ENCODE results near the gene PLXNA4.

Gene PLXNA4

GRCh38 chr7:132255898-132256297, 320.4 kb downstream of the PLXNA4 start:
- DNase-seq: no peak

- no peak for DNase-seq
These were observed 321.0 kb downstream of the PLXNA4 start for GRCh38 chr7:132255115-132255797.

- DNase-seq: no peak
These were observed 321.8 kb downstream of the PLXNA4 start for GRCh38 chr7:132254455-132254854.

GRCh38 chr7:132252793-132253100, 323.5 kb downstream of the PLXNA4 start:
- no peak for DNase-seq

- DNase-seq: no peak
These were observed 325.0 kb downstream of the PLXNA4 start for GRCh38 chr7:132251327-132251659.

GRCh38 chr7:132250480-132251326, 325.6 kb downstream of the PLXNA4 start:
- no peak for DNase-seq

GRCh38 chr7:132249256-132249971, 326.9 kb downstream of the PLXNA4 start:
- no peak for DNase-seq

GRCh38 chr7:132248841-132249240, 327.4 kb downstream of the PLXNA4 start:
- DNase-seq: no peak

- no peak for DNase-seq
These were observed 328.2 kb downstream of the PLXNA4 start for GRCh38 chr7:132247995-132248618.

GRCh38 chr7:132246591-132246990, 329.7 kb downstream of the PLXNA4 start:
- DNase-seq: no peak

GRCh38 chr7:132245539-132245938, 330.7 kb downstream of the PLXNA4 start:
- DNase-seq: no peak

- DNase-seq: no peak
These were observed 331.3 kb downstream of the PLXNA4 start for GRCh38 chr7:132244903-132245480.

- DNase-seq: no peak
These were observed 332.8 kb downstream of the PLXNA4 start for GRCh38 chr7:132243463-132243862.

GRCh38 chr7:132243051-132243450, 333.2 kb downstream of the PLXNA4 start:
- DNase-seq: no peak

- no peak for DNase-seq
These were observed 334.0 kb downstream of the PLXNA4 start for GRCh38 chr7:132242192-132242812.

- DNase-seq: no peak
These were observed 335.3 kb downstream of the PLXNA4 start for GRCh38 chr7:132240821-132241422.

GRCh38 chr7:132240262-132240661, 336.0 kb downstream of the PLXNA4 start:
- no peak for DNase-seq

- no peak for DNase-seq
These were observed 336.8 kb downstream of the PLXNA4 start for GRCh38 chr7:132239422-132239994.

- DNase-seq: no peak
These were observed 341.6 kb downstream of the PLXNA4 start for GRCh38 chr7:132234711-132235110.

GRCh38 chr7:132232406-132232805, 343.9 kb downstream of the PLXNA4 start:
- no peak for DNase-seq

GRCh38 chr7:132230462-132230861, 345.8 kb downstream of the PLXNA4 start:
- DNase-seq: no peak

GRCh38 chr7:132228240-132228639, 348.0 kb downstream of the PLXNA4 start:
- DNase-seq: no peak

Data from activated naive CD4-positive, alpha-beta T cell treated with Interleukin-2 at 50 U/mL for 16 hours (primary cell).